Measurements from ENCODE around the gene CCL21.
A peak's percentile ranks its signal among the peaks of the same experiment; 100 is the strongest.

CCL21 gene

GRCh38 chr9:34707130-34707529 lies 2.8 kb downstream of the CCL21 start:
- no peak for TF ChIP-seq CTCF (IDR thresholded peaks at IDR 0.05; ENCODE audit: low read depth, low read length, missing control alignments)
- DNase-seq (ENCODE audit: low read depth): no peak
- H3K4me3 ChIP-seq (ENCODE audit: low read depth, low read length): no peak overlapping the region

GRCh38 chr9:34701769-34702736 lies 7.9 kb downstream of the CCL21 start:
- H3K4me3 ChIP-seq (ENCODE audit: low read depth, low read length): peak overlapping the region; percentile 17
- peak; percentile 98 for TF ChIP-seq CTCF (IDR thresholded peaks at IDR 0.05; ENCODE audit: low read depth, low read length, missing control alignments)
- peak; percentile 18 for DNase-seq (ENCODE audit: low read depth)

- H3K4me3 ChIP-seq (ENCODE audit: low read depth, low read length): peak overlapping the region; percentile 17
- peak; percentile 73 for TF ChIP-seq CTCF (IDR thresholded peaks at IDR 0.05; ENCODE audit: low read depth, low read length, missing control alignments)
These were observed 8.7 kb downstream of the CCL21 start for GRCh38 chr9:34701023-34701768.

GRCh38 chr9:34694811-34695210 lies 15.1 kb downstream of the CCL21 start:
- H3K4me3 ChIP-seq (ENCODE audit: low read depth, low read length): no peak overlapping the region
- DNase-seq (ENCODE audit: low read depth): no peak

More at GRCh38 chr9:34701023-34701768, 8.7 kb downstream of the CCL21 start:
- DNase-seq (ENCODE audit: low read depth): no peak

GRCh38 chr9:34693560-34693959 lies 16.4 kb downstream of the CCL21 start:
- no peak for TF ChIP-seq CTCF (IDR thresholded peaks at IDR 0.05; ENCODE audit: low read depth, low read length, missing control alignments)
- no peak overlapping the region for H3K4me3 ChIP-seq (ENCODE audit: low read depth, low read length)
- no peak for DNase-seq (ENCODE audit: low read depth)

More at GRCh38 chr9:34694811-34695210, 15.1 kb downstream of the CCL21 start:
- no peak for TF ChIP-seq CTCF (IDR thresholded peaks at IDR 0.05; ENCODE audit: low read depth, low read length, missing control alignments)

- DNase-seq (ENCODE audit: low read depth): no peak
- H3K4me3 ChIP-seq (ENCODE audit: low read depth, low read length): no peak overlapping the region
- TF ChIP-seq CTCF (IDR thresholded peaks at IDR 0.05; ENCODE audit: low read depth, low read length, missing control alignments): no peak
These were observed 18.0 kb downstream of the CCL21 start for GRCh38 chr9:34691936-34692315.

All from GM12864 (cell line).